NCI-H226 (cell line): ENCODE results near the gene QRICH2.
"Not testable (repeated sequence)": the region's sequence is repeated elsewhere in the genome, so short reads cannot be mapped to it uniquely, and the experiment has no call there.

Experiments
- DNase-seq: peaks from one replicate; pipeline ENCODE4 v3.0.0-alpha.2; 2015

The QRICH2 gene, protein sequence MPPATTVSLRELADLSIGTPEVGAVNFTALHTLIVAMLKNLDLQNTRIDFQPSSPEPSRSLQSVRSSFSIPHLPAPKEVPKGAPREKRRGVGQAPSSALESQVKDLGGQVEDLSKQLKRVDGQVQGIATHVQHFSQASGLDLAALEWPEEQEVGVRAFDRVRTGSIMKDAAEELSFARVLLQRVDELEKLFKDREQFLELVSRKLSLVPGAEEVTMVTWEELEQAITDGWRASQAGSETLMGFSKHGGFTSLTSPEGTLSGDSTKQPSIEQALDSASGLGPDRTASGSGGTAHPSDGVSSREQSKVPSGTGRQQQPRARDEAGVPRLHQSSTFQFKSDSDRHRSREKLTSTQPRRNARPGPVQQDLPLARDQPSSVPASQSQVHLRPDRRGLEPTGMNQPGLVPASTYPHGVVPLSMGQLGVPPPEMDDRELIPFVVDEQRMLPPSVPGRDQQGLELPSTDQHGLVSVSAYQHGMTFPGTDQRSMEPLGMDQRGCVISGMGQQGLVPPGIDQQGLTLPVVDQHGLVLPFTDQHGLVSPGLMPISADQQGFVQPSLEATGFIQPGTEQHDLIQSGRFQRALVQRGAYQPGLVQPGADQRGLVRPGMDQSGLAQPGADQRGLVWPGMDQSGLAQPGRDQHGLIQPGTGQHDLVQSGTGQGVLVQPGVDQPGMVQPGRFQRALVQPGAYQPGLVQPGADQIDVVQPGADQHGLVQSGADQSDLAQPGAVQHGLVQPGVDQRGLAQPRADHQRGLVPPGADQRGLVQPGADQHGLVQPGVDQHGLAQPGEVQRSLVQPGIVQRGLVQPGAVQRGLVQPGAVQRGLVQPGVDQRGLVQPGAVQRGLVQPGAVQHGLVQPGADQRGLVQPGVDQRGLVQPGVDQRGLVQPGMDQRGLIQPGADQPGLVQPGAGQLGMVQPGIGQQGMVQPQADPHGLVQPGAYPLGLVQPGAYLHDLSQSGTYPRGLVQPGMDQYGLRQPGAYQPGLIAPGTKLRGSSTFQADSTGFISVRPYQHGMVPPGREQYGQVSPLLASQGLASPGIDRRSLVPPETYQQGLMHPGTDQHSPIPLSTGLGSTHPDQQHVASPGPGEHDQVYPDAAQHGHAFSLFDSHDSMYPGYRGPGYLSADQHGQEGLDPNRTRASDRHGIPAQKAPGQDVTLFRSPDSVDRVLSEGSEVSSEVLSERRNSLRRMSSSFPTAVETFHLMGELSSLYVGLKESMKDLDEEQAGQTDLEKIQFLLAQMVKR (N-terminal part only)

DNA sequence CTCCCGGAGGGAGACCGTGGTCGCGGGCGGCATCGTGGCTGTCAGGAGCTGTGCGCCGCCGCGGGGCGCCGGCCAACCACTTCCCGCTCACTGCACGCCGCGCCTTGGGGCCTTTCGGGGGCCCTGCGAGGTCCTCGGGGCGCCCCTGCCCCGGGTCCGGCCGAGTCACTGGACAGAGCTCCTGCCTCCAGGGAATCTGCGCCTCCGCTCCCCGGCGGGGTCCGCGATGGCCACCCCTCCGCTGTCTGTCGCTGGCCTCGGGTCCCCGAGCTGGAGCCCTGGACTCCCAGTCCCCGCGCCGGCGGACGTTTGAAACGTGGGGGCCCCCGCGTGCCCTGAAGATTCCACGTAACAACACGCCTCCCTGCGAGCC is at the start of gene QRICH2:
QRICH2 (minus strand) TSS at position 311 of the 373 bp plus-strand sequence; CDS start at position 33, 278 bp downstream.
- no peak for DNase-seq

DNA sequence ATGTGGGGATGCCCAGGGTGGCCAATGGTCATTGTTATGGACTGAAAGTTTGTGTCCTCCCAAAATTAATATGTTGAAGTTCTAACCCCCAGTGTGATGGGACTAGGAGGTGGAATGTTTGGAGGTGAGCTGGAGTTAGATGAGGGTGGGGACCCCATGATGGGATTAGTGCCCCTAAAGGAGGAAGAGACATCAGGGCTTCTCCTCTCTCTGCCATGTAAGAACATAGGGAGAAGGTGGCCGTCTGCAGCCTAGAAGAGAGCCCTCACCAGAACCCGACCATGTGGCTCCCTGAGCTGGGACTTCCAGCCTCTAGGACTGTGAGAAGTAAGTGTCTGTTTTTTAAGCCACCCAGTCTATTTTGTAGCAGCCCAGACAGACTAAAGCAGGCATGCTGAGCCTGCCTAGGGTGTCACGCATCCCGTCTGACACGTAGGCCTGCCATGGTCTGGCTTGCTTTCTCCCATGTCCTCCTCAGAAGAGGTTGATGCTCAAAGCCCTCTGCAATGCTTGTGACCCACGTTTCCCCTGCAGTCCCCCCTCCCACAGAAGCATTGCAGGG is 49.6 kb upstream of the QRICH2 start:
- DNase-seq: no peak

DNA sequence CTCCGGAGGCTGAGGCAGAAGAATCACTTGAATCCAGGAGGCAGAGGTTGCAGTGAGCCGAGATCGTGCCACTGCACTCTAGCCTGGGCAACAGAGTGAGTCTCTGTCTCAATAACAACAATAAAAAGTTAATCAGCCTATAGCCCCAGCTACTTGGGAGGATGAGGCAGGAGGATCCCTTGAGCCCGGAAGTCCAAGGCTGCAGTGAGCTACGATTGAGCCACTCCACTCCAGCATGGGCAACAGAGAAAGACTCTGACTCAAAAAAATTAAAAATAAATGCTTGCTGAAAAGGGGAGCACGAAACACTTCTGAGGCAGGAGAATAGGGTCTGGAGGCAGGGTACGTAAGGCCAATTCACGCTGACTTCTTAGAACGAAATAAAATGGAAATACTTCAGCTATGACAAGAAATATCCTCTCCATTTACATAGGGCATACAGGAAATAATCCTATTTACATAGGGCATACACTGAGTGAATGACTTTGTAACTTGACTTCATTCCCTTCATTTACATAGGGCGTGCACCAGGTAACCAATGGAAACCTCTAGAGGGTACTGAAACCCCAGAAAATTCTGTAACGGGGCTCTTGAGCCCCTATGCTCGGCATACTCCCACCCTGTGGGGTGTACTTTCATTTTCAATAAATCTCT is 48.9 kb upstream of the QRICH2 start:
- no peak for DNase-seq

DNA sequence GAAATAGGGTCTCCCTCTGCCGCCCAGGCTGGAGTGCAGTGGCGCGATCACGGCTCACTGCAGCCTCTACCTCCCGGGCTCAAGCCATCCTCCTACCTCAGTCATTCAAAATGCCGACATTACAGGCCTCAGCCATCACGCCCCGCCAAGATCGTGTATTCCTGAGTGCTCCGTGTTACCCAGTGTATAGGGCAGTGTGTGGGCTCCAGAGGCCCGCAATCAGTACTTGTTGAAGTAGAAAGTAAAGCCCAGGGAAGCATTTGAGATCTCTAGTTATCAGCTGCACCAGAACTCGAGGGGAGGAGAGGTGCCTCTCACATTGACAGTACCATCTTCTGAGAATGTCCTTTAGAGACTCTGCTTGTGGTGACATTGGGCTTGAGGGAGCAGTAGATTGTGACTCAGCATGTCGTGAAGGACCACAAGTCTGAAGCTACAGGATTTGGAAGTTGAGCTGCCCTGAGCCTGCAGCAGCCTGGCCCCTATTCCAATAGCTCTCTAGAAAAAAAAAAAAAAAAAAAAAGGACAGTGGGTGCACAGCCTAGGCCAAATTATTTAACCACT is 46.8 kb upstream of the QRICH2 start:
- no peak for DNase-seq

- DNase-seq: no peak
Measured at GRCh38 chr17:76354317-76354729, 46.2 kb upstream of the QRICH2 start.

GRCh38 chr17:76353599-76354316 is 45.7 kb upstream of the QRICH2 start, which contains the start of gene PRPSAP1:
Gene PRPSAP1, minus strand, starts transcription at chr17:76353916. Its CDS starts 213 bp downstream, at chr17:76353703.
- DNase-seq: peak; percentile 90

DNA sequence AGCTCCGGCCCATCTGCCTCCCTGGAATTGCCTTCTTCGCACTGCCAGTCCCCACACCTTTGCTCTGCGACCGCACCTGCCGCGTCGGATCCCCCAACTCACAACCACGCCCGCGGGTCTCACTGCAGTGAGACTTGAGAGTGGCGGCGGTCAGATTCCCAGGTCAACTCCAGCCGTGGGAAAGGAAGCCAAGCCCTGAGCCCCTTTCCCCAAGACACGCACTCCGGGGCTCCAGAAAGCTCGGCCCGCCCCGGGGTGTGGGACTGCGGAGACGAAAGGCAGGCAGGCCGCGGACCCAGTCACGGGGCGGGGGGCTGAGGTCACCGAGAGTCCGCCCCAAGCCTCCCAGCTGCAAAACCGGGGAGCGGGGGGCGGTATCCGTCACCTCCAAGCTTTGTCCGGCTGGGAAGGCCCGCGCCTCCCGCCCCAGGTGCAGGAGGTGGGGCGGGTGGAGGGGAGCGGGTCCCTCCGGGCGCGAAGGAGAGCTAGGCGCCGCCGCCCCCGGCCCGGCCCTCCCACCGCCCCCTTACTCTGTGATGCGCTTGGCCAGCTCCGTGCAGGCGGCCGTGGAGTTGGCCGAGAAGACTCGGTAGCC is 45.0 kb upstream of the QRICH2 start:
- DNase-seq: no peak

- DNase-seq: no peak
Measured at GRCh38 chr17:76351526-76352071, 43.5 kb upstream of the QRICH2 start.

DNA sequence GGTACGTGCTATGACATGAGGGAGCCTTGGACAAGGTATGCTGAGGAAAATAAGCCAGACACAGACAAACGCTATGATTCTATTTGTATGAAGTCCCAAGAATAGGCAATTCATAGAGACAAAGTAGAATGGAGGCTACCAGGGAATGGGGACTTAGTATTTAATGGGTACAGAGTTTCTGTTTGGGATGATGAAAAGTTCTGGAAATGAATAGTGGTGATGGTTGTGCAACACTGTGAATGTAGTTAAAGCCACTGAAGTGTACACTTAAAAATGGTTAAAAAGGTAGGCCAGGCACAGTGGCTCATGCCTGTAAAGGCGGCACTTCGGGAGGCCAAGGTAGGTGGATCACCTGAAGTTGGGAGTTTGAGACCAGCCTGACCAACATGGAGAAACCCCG is 42.4 kb upstream of the QRICH2 start:
- no peak for DNase-seq

DNA sequence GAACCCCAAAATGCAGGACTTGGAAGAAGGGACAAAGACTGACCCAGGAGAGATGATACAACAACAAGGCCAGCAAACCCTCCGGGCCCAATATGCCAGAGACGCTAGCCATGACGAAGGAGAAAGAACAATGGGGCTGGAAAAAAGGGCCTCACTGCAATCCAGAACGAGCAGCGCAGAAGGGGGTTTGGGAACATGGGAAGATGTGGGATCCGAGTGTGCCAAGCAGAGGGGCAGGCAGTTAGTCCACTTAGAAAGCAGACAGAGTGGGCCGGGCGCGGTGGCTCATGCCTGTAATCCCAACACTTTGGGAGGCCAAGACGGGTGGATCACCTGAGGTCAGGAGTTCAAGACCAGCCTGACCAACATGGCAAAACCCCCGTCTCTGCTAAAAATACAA is 38.9 kb upstream of the QRICH2 start:
- DNase-seq: not testable (repeated sequence)

DNA sequence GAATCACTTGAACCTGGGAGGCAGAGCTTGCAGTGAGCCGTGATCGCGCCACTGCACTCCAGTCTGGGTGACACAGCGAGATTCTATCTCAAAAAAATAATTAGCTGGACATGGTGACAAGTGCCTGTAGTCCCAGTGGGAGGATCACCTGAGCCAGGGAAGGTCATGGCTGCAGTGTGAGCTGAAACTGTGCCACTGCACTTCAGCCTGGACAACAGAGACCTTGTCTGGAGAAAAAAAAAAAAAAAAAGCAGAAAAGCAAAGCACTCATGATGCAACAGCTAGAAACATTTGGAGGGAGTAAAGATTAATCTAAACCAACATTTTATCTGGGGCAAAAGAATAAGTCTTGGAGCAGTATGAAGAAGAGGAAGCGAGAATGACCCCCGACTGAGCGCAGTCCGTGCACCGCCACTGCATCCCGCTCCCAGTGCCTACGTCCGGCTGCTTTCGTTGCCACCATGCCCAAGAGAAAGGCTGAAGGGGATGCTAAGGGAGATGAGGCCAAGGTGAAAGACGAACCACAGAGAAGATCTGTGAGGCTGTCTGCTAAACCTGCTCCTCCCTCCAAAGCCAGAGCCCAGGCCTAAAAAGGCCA is 37.4 kb upstream of the QRICH2 start:
- DNase-seq: no peak

GRCh38 chr17:76343106-76343505 is 35.0 kb upstream of the QRICH2 start:
- DNase-seq: no peak

GRCh38 chr17:76341301-76341700 is 33.2 kb upstream of the QRICH2 start:
- no peak for DNase-seq

GRCh38 chr17:76337413-76337777 is 29.3 kb upstream of the QRICH2 start:
- no peak for DNase-seq

DNA sequence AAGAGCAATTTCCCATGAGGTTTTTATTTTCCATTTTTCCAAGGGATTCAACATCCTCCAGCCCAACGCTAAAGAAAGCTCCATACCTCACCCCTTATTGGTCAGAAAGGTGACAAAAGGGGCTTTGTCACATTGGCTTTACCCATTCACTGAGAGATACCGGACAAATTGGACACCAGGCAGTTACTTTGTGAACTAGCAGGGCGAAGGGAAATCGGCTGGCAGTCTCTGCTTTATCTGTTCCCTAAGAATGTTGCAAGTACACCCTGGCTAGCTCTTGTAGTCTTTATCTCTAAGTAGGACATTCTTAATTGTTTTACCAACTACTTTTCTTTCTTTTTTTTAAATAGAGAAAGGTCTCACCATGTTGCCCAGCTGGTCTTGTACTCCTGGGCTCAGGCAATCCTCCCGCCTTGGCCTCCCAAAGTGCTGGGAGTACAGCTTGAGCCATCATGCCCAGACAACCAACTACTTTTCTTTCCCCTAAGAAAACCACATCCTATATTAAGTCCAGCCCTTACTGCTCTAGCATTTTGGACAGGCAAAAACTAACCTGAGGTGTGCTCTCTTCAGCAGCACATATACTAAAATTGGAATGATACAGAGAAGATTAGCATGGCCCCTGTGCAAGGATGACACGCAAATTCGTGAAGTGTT is 28.8 kb upstream of the QRICH2 start:
- DNase-seq: no peak

GRCh38 chr17:76335716-76336381 is 27.8 kb upstream of the QRICH2 start:
- no peak for DNase-seq

DNA sequence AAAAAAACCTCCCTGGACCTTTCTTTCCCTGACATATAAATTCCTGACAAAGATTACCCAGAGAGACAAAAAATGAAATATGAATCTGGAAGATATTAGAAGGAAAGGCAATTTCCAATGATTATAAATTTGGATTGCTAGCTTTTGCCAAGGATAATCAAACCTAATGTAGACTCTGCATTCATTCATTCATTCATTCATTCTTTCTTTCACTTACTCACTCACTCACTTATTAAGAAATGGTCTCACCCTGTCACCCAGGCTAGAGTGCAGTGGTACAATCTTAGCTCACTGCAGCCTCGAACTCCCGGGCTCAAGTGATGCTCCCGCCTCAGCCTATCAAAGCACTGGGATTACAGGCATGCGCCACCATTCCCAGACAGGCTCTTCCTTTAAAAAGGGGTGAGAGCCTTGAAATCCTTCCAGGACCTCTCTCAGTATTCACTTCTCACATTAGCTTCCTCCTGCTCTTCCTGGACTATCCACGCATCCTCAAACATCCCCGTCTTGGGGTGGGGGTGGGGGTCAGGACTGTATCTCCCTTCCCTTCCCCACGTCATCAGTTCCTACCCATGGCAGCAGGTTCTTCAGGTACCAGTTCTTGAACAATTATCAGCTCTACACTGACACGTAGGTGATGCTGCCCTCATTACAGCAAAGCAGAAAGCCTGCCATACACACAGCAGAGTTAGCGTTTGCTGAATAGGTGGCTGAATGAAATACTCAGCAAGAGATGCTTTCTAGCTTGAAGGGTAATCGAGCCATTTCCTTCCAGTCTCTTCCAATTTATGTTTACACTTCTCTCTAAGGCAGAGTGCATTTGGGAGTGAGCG is 25.8 kb upstream of the QRICH2 start:
- DNase-seq: no peak

- no peak for DNase-seq
Measured at GRCh38 chr17:76331083-76331482, 23.0 kb upstream of the QRICH2 start.
